Superior temporal gyrus (tissue), 1 donor: Measurements from ENCODE around the gene CAND2.
"Not testable (repeated sequence)": the region's sequence is repeated elsewhere in the genome, so short reads cannot be mapped to it uniquely, and the experiment has no call there.

Experiments used
- DNase-seq: peaks from one replicate; pipeline ENCODE4 v3.0.0-alpha.2; 2016; ENCODE audit errors: extremely low spot score

The CAND2 gene

GRCh38 chr3:12830785-12831156 lies 34.3 kb downstream of the CAND2 start:
- DNase-seq: no peak

- DNase-seq: no peak
Observed at GRCh38 chr3:12831301-12831866, 34.9 kb downstream of the CAND2 start.

- DNase-seq: no peak
Observed at GRCh38 chr3:12832350-12833221, 36.1 kb downstream of the CAND2 start.

GRCh38 chr3:12833222-12834161 lies 37.0 kb downstream of the CAND2 start:
- no peak for DNase-seq

- DNase-seq: no peak
Observed at GRCh38 chr3:12835052-12835665, 38.7 kb downstream of the CAND2 start.

GRCh38 chr3:12837295-12837986 lies 41.0 kb downstream of the CAND2 start:
- DNase-seq: no peak

GRCh38 chr3:12838179-12838965 lies 41.9 kb downstream of the CAND2 start:
- DNase-seq: no peak

- DNase-seq: no peak
Observed at GRCh38 chr3:12839156-12839946, 42.9 kb downstream of the CAND2 start.

- not testable (repeated sequence) for DNase-seq
Observed at GRCh38 chr3:12840148-12840547, 43.7 kb downstream of the CAND2 start.

- no peak for DNase-seq
Observed at GRCh38 chr3:12840591-12841148, 44.2 kb downstream of the CAND2 start.

GRCh38 chr3:12841149-12841969 lies 44.9 kb downstream of the CAND2 start, which contains the start of gene RPL32:
RPL32 (minus strand) TSS chr3:12841565; CDS start chr3:12840237, 1,328 bp downstream.
- peak; percentile 99 for DNase-seq

GRCh38 chr3:12841970-12842328 lies 45.5 kb downstream of the CAND2 start:
- no peak for DNase-seq

GRCh38 chr3:12842469-12842868 lies 46.0 kb downstream of the CAND2 start:
- DNase-seq: no peak

GRCh38 chr3:12845811-12846210 lies 49.3 kb downstream of the CAND2 start:
- DNase-seq: no peak

GRCh38 chr3:12852201-12852600 lies 55.7 kb downstream of the CAND2 start:
- no peak for DNase-seq

- peak; percentile 45 for DNase-seq
Observed at GRCh38 chr3:12853847-12854246, 57.4 kb downstream of the CAND2 start.

GRCh38 chr3:12854565-12854964 lies 58.1 kb downstream of the CAND2 start:
- DNase-seq: peak; percentile 52

- DNase-seq: no peak
Observed at GRCh38 chr3:12856626-12857025, 60.1 kb downstream of the CAND2 start.
